GM18507 (cell line): Measurements from ENCODE around the gene GTF2H3.

Source experiments
- DNase-seq: peaks from one replicate; pipeline ENCODE4 v3.0.0; 2011; ENCODE audit warnings: low read depth; ENCODE audit not compliant: insufficient read length; ENCODE audit errors: extremely low spot score
- FAIRE-seq: peaks from 2 replicates; lab custom pipeline; 2011; peaks lifted over from hg19 to GRCh38; lab: Jason Lieb, UNC

The GTF2H3 gene

DNA sequence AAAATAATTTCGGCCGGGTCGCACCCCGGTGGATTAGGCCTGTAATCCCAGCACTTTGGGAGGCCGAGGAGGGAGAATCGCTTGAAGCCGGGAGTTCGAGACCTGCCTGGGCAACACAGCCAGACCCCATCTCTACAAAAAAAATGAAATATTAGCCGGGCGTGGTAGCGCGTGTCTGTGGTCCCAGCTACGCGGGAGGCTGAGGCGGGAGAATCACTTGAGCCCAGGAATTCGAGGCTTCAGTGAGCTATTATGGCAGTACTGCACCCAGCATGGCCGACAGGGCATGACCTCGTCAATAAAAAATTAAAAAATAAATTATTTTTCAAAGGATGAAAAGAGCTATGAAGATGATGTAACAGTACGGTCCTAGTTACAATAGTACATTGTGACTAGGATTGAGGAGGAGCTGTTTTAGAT, 523 bp downstream of the GTF2H3 start:
- FAIRE-seq, result no peak

GRCh38 chr12:123643911-123644310, 10.3 kb downstream of the GTF2H3 start:
- FAIRE-seq, result no peak
- DNase-seq, result no peak

More for the DNA sequence above, 523 bp downstream of the GTF2H3 start:
- DNase-seq, result no peak

GRCh38 chr12:123645380-123645779, 11.8 kb downstream of the GTF2H3 start:
- DNase-seq (no peak), FAIRE-seq (no peak)

DNA sequence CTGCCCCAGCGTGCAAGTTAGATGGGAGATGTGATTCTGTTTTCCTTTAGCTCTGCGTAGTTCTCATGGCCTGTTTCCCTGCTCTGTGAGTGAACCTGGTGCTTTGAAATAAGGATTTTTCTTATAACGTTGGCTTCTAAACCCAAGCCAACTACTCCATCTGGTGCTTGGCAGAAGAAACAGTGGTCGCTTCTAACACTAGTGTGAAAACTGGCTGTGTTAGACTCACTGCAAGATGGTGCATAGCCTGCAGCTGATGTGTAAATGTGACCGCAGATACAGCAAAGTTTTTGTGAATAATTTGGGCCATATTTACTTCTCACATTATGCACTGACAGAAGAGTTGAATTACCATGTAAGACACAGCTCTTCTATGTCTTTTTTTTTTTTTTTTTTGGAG, 12.2 kb downstream of the GTF2H3 start:
- no peak for DNase-seq
- FAIRE-seq, result no peak

DNA sequence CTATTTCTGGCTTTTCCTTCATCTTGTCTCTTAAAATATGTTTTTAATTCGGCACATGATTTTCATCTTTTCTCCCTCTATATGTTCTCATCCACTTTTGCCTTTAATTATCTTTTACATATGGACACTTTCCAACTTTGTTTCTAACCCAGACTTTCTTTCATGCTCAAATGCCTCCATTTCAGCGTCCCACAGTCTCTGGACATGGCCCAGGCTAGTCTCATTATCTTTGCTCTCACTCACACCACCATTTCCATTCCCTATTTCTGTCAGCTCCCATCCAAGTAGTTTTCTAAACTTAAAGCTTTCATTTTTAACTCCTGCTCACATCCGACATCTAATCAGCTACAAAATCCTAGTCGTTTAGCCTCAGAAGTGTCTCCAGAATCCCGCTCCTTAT, 14.8 kb downstream of the GTF2H3 start:
- DNase-seq (no peak), FAIRE-seq (no peak)

DNA sequence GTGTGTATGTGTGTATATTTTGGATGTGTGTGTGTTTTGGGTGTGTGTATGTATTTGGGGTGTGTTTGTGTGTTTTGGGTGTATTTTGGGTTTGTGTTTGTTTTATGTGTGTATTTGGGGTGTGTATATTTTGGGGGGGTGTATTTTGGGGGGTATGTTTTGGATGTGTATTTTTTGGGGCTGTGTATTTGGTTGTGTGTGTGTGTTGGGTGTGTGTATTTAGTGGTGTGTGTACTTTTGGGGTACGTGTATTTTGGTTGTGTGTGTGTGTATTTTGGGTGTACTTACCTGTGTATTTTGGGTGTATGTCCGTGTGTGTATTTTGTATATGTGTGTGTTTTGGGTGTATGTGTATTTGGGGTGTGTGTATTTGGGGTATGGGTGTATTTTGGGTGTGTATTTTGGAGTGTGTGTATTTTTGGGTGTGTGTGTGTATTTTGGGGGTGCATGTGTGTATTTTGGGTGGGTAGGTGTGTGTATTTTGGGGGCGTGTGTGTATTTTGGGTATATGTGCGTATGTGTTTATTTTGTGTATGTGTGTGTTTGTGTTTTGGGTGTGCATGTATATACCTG, 20.6 kb downstream of the GTF2H3 start:
- FAIRE-seq, result no peak

GRCh38 chr12:123655420-123655819, 21.8 kb downstream of the GTF2H3 start:
- FAIRE-seq (peak; percentile 92), DNase-seq (peak; percentile 40)

More for the DNA sequence above, 20.6 kb downstream of the GTF2H3 start:
- DNase-seq, result no peak

GRCh38 chr12:123656392-123656791, 22.8 kb downstream of the GTF2H3 start:
- DNase-seq (no peak), FAIRE-seq (no peak)

DNA sequence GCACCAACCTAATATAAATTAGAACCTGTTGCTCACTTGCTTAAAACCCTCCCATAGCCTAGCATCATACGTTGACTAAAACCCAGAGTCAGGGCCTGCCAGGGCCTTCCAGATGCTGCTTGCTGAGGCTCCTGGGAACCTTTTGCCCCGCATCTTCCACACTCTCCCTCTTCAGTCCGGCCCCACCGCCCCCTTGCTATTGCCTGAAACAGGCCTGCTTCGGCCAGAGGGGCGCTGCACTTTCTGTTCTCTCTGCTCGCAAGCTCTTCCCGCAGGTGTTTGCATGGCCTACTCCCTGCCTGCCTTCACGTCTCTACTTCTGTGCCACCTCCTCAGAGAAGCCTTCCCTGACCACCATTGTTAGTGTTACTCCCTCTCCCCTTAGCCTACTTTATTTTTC, 23.6 kb downstream of the GTF2H3 start:
- FAIRE-seq, result no peak
- DNase-seq, result no peak

GRCh38 chr12:123659996-123660727, 26.5 kb downstream of the GTF2H3 start:
- no peak for DNase-seq
- no peak for FAIRE-seq

GRCh38 chr12:123667771-123668170, 34.1 kb downstream of the GTF2H3 start:
- FAIRE-seq, result no peak
- DNase-seq, result no peak

- peak; percentile 95 for FAIRE-seq
- DNase-seq, result peak; percentile 99
These were observed 37.5 kb downstream of the GTF2H3 start, which contains the start of gene TCTN2 for GRCh38 chr12:123670882-123671728. Gene TCTN2 (plus strand): TSS chr12:123671113. CDS start chr12:123671241, 128 bp downstream.

DNA sequence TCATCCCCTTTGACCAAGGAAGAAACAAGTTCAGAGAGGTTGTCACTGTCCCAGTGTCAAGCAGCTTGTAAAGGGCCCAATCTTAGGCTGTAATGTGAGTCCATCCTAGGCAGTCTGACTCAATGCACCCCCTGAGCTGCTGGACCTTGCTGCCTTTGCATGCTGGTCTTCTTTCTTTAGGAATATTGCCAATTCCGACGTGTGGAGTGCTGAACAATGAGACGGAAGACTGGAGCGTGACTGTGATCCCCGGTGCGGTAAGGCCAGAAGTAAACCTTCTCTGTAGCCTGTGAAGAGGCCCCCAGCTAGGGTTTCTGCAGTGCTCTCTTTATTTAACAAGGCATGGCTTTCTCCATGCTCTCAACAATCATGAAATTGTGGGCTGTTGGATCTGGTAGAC, 38.2 kb downstream of the GTF2H3 start:
- FAIRE-seq, result no peak
- DNase-seq, result no peak

DNA sequence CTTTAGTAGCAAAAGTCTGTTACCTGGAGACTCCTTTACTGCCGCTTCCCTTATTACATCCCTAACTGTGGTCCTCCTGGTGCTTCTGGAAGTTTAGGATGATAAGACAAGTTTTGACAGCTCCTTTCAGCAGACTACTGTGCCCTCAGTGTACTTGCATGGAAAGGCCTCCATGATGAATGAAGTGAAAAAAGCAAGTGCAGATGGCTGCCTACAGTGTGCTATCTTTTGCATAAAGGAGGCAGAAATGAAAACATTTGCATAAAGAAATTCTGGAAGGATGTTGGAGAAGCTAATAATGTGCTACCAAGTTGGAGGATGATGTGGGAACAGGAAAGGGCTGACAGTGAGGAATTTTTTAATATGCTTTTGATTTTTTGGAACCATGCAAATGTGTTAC, 41.8 kb downstream of the GTF2H3 start:
- no peak for DNase-seq
- no peak for FAIRE-seq

DNA sequence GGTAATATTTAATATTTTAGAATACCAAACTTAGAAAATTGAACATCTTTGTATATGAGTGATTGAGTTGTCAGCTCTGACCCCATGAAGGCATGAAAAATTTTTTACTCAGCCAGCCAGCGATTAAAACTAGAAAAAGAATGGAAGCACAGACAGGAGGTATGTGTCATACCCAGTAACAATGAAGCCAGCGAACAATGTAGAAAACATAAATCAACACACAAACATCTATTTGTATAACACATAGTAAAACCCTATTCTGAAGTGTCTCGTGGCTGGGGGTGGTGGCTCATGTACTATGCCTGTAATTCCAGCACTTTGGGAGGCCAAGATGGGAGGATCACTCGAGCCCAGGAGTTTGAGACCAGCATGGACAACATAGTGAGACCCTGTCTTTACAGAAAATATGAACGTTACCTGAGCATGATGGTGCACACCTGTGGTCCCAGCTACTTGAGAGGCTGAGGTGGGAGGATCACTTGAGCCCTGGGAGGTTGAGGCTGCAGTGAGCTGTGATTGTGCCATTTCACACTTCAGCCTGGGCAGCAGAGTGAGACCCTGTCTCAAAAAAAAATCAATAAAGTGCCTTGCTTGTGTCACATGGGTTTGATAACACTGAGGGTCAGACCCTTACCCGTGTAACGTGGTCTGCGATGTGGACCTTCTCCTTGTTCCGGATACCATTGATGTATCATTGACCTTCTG, 43.1 kb downstream of the GTF2H3 start:
- no peak for FAIRE-seq
- DNase-seq, result no peak

- DNase-seq, result no peak
- FAIRE-seq, result no peak
These were observed 45.4 kb downstream of the GTF2H3 start for GRCh38 chr12:123678981-123679380.

- FAIRE-seq (peak; percentile 75), DNase-seq (no peak)
These were observed 48.0 kb downstream of the GTF2H3 start for GRCh38 chr12:123681605-123682004.

DNA sequence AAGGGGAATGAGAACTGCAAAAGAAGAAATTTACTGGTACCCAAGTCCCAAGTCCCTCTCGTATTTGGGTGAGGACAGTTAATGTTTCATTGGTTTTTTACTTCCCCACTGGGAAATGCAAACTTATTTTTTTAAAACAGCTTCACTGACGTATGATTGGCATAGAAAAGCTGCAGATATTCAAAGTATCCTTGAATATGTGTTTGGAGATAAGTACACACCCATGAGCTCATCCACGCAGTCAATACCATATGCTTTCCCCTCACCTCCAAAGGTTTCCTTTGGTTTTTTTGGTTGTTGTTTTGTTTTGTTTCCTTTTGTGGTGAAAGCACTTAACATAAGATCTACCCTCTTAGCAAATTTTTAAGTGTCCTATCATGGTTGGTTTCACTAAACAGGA, 50.3 kb downstream of the GTF2H3 start:
- no peak for DNase-seq
- FAIRE-seq, result no peak

- FAIRE-seq (no peak), DNase-seq (no peak)
These were observed 53.1 kb downstream of the GTF2H3 start for GRCh38 chr12:123686636-123687190.
